HAP-1 (cell line): ENCODE data around the gene ATP6V1F.

ENCODE experiments used
- DNase-seq, 2 experiments: peaks; one replicate each; pipeline ENCODE4 v3.0.0-alpha.2; 2016 to 2020; ENCODE audit warnings: low spot score in 2 of 2
- H3K27me3 ChIP-seq: fragments of 250-450 bp; sonication (Bioruptor Pico); 2 replicates; pipeline ENCODE4 v1.5.1; 2020; ENCODE audit warnings: low read depth, mild to moderate bottlenecking, moderate library complexity
- H3K36me3 ChIP-seq: fragments of 250-450 bp; sonication (Bioruptor Pico); replicated peaks from 2 replicates; pipeline ENCODE4 v1.5.1; 2020; ENCODE audit warnings: mild to moderate bottlenecking
- H3K4me1 ChIP-seq: fragments of 250-450 bp; sonication (Bioruptor Pico); 2 replicates; pipeline ENCODE4 v1.5.1; 2020; ENCODE audit warnings: mild to moderate bottlenecking
- H3K4me3 ChIP-seq: fragments of 250-450 bp; sonication (Bioruptor Pico); 2 replicates; pipeline ENCODE4 v1.5.1; 2020; ENCODE audit warnings: mild to moderate bottlenecking, moderate library complexity
- H3K9me3 ChIP-seq: fragments of 250-450 bp; sonication (Bioruptor Pico); 2 replicates; pipeline ENCODE4 v1.5.1; 2020; ENCODE audit warnings: mild to moderate bottlenecking, moderate library complexity
- in situ Hi-C: fragments of 300-500 bp; cut with MboI; formaldehyde crosslinking; loops from 3 replicates; pipeline ENCODE4 v1.14.3; 2020; ENCODE audit warnings: low sequenced_read_pairs, inconsistent platforms, mixed read lengths

Gene ATP6V1F

GRCh38 chr7:128848289-128849155 lies 14.1 kb upstream of the ATP6V1F start:
- Histone ChIP-seq H3K9me3 (no peaks in the 10 kb centered on the region), H3K4me3 (no peak overlapping the region), H3K27me3 (no peaks in the 10 kb centered on the region), H3K4me1 (no peaks in the 10 kb centered on the region), H3K36me3 (peaks cover 61% of the 10 kb centered on the region)
- no peak for DNase-seq
- in situ Hi-C loops = no loop called here

DNA sequence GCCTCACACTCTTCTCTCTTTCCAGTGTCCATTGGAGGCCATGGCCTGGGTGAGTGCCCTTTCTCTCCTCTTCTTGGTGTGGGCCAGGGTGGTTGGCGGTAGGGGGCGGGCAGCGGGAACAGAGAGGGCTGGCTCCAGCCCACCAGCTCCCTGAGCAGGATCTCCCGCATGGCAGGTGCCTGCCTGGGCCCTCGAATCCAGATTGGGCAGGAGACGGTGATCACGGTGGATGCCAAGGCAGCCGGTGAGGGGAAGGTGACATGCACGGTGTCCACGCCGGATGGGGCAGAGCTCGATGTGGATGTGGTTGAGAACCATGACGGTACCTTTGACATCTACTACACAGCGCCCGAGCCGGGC lies 13.5 kb upstream of the ATP6V1F start:
- H3K9me3 ChIP-seq = no peaks in the 10 kb centered on the region
- in situ Hi-C loops = no loop called here
- no peaks in the 10 kb centered on the region for H3K27me3 ChIP-seq
- peaks cover 59% of the 10 kb centered on the region for H3K36me3 ChIP-seq
- DNase-seq = no peak
- no peaks in the 10 kb centered on the region for H3K4me1 ChIP-seq
- no peak overlapping the region for H3K4me3 ChIP-seq

DNA sequence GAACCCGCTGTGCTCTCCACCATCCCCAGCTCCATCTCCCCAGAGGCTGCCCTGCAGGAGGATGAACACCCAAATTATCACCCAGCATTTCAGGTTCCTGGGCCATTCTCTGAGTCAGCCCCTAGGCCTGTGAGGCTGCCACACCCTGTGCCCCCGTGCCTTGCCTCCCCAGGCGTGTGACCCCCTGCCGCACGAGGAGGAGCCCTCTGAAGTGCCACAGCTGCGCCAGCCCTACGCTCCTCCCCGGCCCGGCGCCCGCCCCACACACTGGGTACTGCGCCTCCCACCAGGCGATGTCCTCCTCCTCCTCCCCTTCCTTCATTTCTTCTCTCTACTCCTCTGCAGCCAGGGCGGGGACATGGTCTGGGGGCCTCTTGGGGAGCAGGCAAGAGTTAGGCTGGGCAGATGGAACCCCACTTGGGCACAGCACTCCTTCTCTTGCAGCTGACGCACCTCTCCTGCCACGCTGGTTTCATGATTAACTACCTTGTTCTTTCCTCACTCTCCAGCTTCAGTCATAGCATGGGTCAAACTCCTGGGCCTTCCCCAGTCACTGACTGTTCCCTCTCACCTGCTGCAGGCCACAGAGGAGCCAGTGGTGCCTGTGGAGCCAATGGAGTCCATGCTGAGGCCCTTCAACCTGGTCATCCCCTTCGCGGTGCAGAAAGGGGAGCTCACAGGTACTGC lies 12.7 kb upstream of the ATP6V1F start:
- Histone ChIP-seq H3K4me1 (no peaks in the 10 kb centered on the region), H3K9me3 (no peaks in the 10 kb centered on the region), H3K27me3 (no peaks in the 10 kb centered on the region), H3K4me3 (no peak overlapping the region), H3K36me3 (peaks cover 58% of the 10 kb centered on the region)
- no peak for DNase-seq
- in situ Hi-C loops = no loop called here

GRCh38 chr7:128852537-128853254 lies 10.0 kb upstream of the ATP6V1F start:
- DNase-seq = no peak

GRCh38 chr7:128853799-128854198 lies 8.9 kb upstream of the ATP6V1F start:
- H3K36me3 ChIP-seq = peaks cover 58% of the 10 kb centered on the region
- DNase-seq = no peak
- no peaks in the 10 kb centered on the region for H3K4me1 ChIP-seq
- H3K27me3 ChIP-seq = no peaks in the 10 kb centered on the region
- no peak overlapping the region for H3K4me3 ChIP-seq
- in situ Hi-C loops = no loop called here
- H3K9me3 ChIP-seq = no peaks in the 10 kb centered on the region

More at GRCh38 chr7:128852537-128853254, 10.0 kb upstream of the ATP6V1F start:
- no peaks in the 10 kb centered on the region for H3K9me3 ChIP-seq
- no peak overlapping the region for H3K4me3 ChIP-seq
- peaks cover 65% of the 10 kb centered on the region for H3K36me3 ChIP-seq
- in situ Hi-C loops = no loop called here
- no peaks in the 10 kb centered on the region for H3K27me3 ChIP-seq
- no peaks in the 10 kb centered on the region for H3K4me1 ChIP-seq

DNA sequence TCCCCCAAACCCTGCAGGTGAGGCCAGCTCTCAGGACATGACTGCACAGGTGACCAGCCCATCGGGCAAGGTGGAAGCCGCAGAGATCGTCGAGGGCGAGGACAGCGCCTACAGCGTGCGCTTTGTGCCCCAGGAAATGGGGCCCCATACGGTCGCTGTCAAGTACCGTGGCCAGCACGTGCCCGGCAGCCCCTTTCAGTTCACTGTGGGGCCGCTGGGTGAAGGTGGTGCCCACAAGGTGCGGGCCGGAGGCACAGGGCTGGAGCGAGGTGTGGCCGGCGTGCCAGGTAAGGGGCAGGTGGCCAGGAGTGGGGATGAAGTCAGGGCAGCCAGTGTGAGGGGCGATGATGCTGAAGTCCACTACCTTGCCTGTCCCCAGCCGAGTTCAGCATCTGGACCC lies 8.3 kb upstream of the ATP6V1F start:
- in situ Hi-C loops = no loop called here
- H3K27me3 ChIP-seq = no peaks in the 10 kb centered on the region
- peaks cover 58% of the 10 kb centered on the region for H3K36me3 ChIP-seq
- H3K4me3 ChIP-seq = no peak overlapping the region
- no peaks in the 10 kb centered on the region for H3K9me3 ChIP-seq
- H3K4me1 ChIP-seq = no peaks in the 10 kb centered on the region
- DNase-seq = no peak

DNA sequence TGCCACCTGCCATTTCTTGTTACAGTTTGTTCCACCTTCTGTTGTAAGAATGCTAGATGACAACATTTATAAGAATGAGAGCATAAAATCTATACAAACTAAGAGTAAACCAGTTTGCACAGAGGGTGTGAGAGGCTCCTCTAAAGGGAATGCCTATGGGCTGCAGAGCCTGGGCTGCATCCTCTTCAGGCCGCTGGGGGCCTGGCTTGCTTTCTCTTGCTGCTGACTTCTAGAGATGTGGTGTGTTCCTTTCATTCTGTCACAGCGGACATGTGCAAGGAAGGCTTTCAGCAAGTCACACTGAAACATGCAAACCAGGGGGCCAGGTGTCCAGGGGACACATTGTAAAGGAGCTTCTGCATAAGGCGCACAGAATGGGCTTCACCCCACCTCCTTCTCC lies 7.1 kb upstream of the ATP6V1F start:
- peaks cover 53% of the 10 kb centered on the region for H3K36me3 ChIP-seq
- in situ Hi-C loops = no loop called here
- DNase-seq = no peak

DNA sequence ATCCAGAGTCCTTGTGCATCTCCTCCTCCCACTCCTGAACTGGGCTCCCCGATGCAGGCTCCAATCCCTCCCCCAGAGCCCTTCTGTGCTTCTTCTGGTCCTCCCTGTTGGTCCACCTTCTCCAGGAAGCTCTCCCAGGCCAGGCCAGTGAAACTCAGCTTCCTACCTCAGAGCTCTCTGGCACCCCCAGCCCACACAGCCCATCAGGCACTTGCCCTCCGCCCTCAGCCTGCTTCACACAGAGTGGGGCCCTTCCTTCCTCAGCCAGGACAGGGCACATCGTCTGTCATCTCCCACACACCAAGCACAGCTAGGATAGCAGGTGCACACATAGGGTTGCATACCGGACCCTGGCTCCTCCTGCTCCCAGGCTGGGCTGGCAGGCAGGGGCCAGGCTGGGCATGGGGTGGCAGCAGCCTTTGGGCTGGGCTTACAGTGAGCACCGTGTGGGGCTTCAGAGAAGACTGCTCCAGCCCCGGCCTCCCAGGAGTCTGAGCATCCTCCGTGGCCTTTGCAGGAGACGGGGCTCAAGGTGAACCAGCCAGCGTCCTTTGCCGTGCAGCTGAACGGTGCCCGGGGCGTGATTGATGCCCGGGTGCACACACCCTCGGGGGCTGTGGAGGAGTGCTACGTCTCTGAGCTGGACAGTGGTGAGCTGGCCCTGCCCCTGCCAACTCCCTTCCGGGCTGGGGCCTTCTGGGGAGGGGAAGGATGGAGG lies 6.5 kb upstream of the ATP6V1F start:
- Histone ChIP-seq H3K4me3 (no peak overlapping the region), H3K36me3 (peaks cover 47% of the 10 kb centered on the region), H3K9me3 (no peaks in the 10 kb centered on the region), H3K27me3 (no peaks in the 10 kb centered on the region), H3K4me1 (no peaks in the 10 kb centered on the region)
- no peak for DNase-seq
- in situ Hi-C loops = no loop called here

More for the DNA sequence above, 7.1 kb upstream of the ATP6V1F start:
- Histone ChIP-seq H3K4me3 (no peak overlapping the region), H3K27me3 (no peaks in the 10 kb centered on the region), H3K9me3 (no peaks in the 10 kb centered on the region), H3K4me1 (no peaks in the 10 kb centered on the region)

GRCh38 chr7:128858380-128859231 lies 4.0 kb upstream of the ATP6V1F start:
- in situ Hi-C loops = no loop called here

GRCh38 chr7:128859232-128860157 lies 3.2 kb upstream of the ATP6V1F start:
- in situ Hi-C loops = no loop called here
- Histone ChIP-seq H3K27me3 (no peaks in the 10 kb centered on the region), H3K36me3 (peaks cover 23% of the 10 kb centered on the region)

More at GRCh38 chr7:128858380-128859231, 4.0 kb upstream of the ATP6V1F start:
- Histone ChIP-seq H3K27me3 (no peaks in the 10 kb centered on the region), H3K9me3 (no peaks in the 10 kb centered on the region), H3K36me3 (peaks cover 30% of the 10 kb centered on the region), H3K4me3 (no peak overlapping the region), H3K4me1 (peaks cover under 1% of the 10 kb centered on the region; the same call in 1 of the 2 replicates)
- no peak for DNase-seq

GRCh38 chr7:128860158-128861073 lies 2.2 kb upstream of the ATP6V1F start:
- in situ Hi-C loops = no loop called here
- no peak overlapping the region for H3K4me3 ChIP-seq
- H3K36me3 ChIP-seq = peaks cover 21% of the 10 kb centered on the region
- no peaks in the 10 kb centered on the region for H3K27me3 ChIP-seq
- H3K4me1 ChIP-seq = peaks cover 6% of the 10 kb centered on the region; the same call in 1 of the 2 replicates
- DNase-seq = no peak
- H3K9me3 ChIP-seq = no peaks in the 10 kb centered on the region

More at GRCh38 chr7:128859232-128860157, 3.2 kb upstream of the ATP6V1F start:
- Histone ChIP-seq H3K9me3 (no peaks in the 10 kb centered on the region), H3K4me1 (peaks cover 6% of the 10 kb centered on the region; the same call in 1 of the 2 replicates), H3K4me3 (no peak overlapping the region)
- no peak for DNase-seq
